Spleen (tissue), 11 donors: ENCODE data around the gene ACTN3. TPM values are rescaled to one million over a fixed set of nuclear protein-coding genes. Genes with fewer than 3 reads are reported as not detected.

Experiments
- DNase-seq: peaks from one replicate; pipeline ENCODE4 v3.0.0-alpha.2; 2020
- H3K27ac ChIP-seq, 8 donors: fragments of 200-600 bp; sonication (generic) in 7 of 8; 1 replicate in 4 of 8; 2 replicates in 4 of 8; pipeline versions ENCODE4 v1.5.0 to v1.8.0; 2016 to 2021; ENCODE audit warnings: inconsistent platforms in 4 of 8, mild to moderate bottlenecking in 4 of 8, moderate library complexity in 1 of 8
- H3K27me3 ChIP-seq, 7 donors: fragments of 200-600 bp; sonication (generic) in 6 of 7; replicated peaks in 1 of 7; 1 replicate in 4 of 7; 2 replicates in 3 of 7; pipeline versions ENCODE4 v1.5.0 to v1.8.0; 2016 to 2021; ENCODE audit warnings: inconsistent platforms in 3 of 7, mild to moderate bottlenecking in 1 of 7
- H3K36me3 ChIP-seq, 6 donors: fragments of 200-600 bp; sonication (generic) in 5 of 6; 1 replicate in 4 of 6; 2 replicates in 2 of 6; pipeline versions ENCODE4 v1.5.0 to v1.8.0; 2016 to 2021; ENCODE audit warnings: inconsistent platforms in 2 of 6
- H3K4me1 ChIP-seq, 6 donors: fragments of 200-600 bp; sonication (generic) in 5 of 6; 1 replicate in 3 of 6; 2 replicates in 3 of 6; pipeline versions ENCODE4 v1.5.0 to v1.8.0; 2016 to 2021; ENCODE audit warnings: inconsistent platforms in 3 of 6
- H3K4me3 ChIP-seq, 8 donors: fragments of 200-600 bp; sonication (generic) in 7 of 8; 1 replicate in 4 of 8; 2 replicates in 4 of 8; pipeline versions ENCODE4 v1.5.0 to v1.8.0; 2016 to 2021; ENCODE audit warnings: inconsistent platforms in 4 of 8, mild to moderate bottlenecking in 4 of 8, moderate library complexity in 2 of 8
- H3K9me3 ChIP-seq, 8 donors: fragments of 200-600 bp; sonication (generic) in 7 of 8; 1 replicate in 4 of 8; 2 replicates in 4 of 8; pipeline versions ENCODE4 v1.5.0 to v1.8.0; 2016 to 2021; ENCODE audit warnings: inconsistent platforms in 4 of 8
- POLR2A ChIP-seq, 3 donors: fragments of 450-650 bp; IDR thresholded peaks; one replicate each; pipeline ENCODE4 v1.5.1; 2017; ENCODE audit warnings: antibody characterized with exemption in 3 of 3, mild to moderate bottlenecking in 1 of 3
- POLR2AphosphoS5 ChIP-seq, 3 donors: sonication (generic); formaldehyde crosslinking; IDR thresholded peaks; one replicate each; pipeline ENCODE4 v1.5.1; 2017; ENCODE audit warnings: antibody characterized with exemption in 3 of 3
- WGBS, 5 donors: extraction: QIAGEN DNeasy Blood & Tissue Kit in 3 of 5; methylation state at CpG; one replicate each; pipeline versions ENCODE4 v1.1.5 to v1.1.7; 2013 to 2018; 5-methylcytosine and 5-hydroxymethylcytosine counted together
- intact Hi-C: fragments of 100-400 bp; cut with DNase I; formaldehyde crosslinking; loops from one replicate; pipeline ENCODE4 v1.15.0; 2023; ENCODE audit warnings: low total_unique reads
- polyA plus RNA-seq, 3 donors: library from polyadenylated mRNA; stranded (reverse); fragments of 200-250 nt; gene quantifications; one replicate each; pipeline ENCODE4 v1.2.1, GENCODE V29; 2013
- total RNA-seq, 7 donors: library from RNA; depleted of rRNA in 3 of 7; stranded (reverse); fragments of >200 nt in 3 of 7; fragmentation: NEBNext Ultra II Directional in 4 of 7; extraction: Animal tissue kit (Norgen Biotek cat#: 25700) in 4 of 7; gene quantifications; one replicate each; pipeline versions ENCODE4 v1.1.0 to v1.2.1, GENCODE V29; 2016 to 2021
- TF ChIP-seq, protein P1 (sequence below), 11 experiments: fragments of 200-600 bp in 7 of 11; fragments of 450-650 bp in 4 of 11; sonication (generic) in 4 of 11; IDR thresholded peaks in 8 of 11; conservative IDR thresholded peaks in 3 of 11; 1 replicate in 7 of 11; 2 replicates in 4 of 11; pipeline versions ENCODE4 v1.4.0 to v1.8.0; 2016 to 2021; ENCODE audit warnings: antibody characterized with exemption in 11 of 11, inconsistent platforms in 4 of 11, mild to moderate bottlenecking in 1 of 11
- donor health status: healthy with polysubstance abuse.
- donor health status: DM: no; HTN: no; CAD: no; lungs with moderate emphysema.
- donor health status: DM: no; HTN: no; CAD: no.
- donor health status: Bipolar disorder and iron deficiency.
- donor health status: healthy.
- donor health status: DM: no; HTN: no; CAD: no.
- donor health status: DM: yes; HTN: yes; CAD: no.

The ACTN3 gene
- total and polyA plus RNA-seq, 10 donors = 0.05 to 0.34 (median 0.21) TPM; not detected in 3

DNA sequence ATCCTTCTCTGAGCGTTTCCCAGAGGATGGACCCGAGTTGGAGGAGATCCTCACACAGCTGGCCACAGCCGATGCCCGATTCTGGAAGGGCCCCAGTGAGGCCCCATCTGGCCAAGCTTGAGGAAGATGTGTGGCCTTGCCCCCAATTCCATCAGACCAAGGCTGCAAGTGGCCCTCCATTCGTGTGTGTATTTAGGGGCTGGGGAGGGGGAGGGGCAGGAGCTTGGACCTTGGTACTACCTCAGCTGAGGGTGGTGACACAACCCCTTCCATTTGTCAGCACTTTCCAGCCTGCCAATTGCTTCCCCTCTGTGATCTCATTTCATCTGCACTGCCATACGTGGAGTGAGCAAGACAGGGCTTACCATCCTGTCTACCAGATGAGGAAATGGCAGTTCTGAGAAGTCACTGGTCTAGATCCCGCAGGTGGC is 37.6 kb upstream of the ACTN3 start:
- no peaks in the 10 kb centered on the region for H3K9me3 ChIP-seq
- no peak overlapping the region for H3K4me3 ChIP-seq
- no peak for DNase-seq
- TF ChIP-seq, protein P1, sequence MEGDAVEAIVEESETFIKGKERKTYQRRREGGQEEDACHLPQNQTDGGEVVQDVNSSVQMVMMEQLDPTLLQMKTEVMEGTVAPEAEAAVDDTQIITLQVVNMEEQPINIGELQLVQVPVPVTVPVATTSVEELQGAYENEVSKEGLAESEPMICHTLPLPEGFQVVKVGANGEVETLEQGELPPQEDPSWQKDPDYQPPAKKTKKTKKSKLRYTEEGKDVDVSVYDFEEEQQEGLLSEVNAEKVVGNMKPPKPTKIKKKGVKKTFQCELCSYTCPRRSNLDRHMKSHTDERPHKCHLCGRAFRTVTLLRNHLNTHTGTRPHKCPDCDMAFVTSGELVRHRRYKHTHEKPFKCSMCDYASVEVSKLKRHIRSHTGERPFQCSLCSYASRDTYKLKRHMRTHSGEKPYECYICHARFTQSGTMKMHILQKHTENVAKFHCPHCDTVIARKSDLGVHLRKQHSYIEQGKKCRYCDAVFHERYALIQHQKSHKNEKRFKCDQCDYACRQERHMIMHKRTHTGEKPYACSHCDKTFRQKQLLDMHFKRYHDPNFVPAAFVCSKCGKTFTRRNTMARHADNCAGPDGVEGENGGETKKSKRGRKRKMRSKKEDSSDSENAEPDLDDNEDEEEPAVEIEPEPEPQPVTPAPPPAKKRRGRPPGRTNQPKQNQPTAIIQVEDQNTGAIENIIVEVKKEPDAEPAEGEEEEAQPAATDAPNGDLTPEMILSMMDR (IDR thresholded peaks at IDR 0.05 in 8 of 11, conservative IDR thresholded peaks at IDR 0.05 in 3 of 11) = no peak
- TF ChIP-seq POLR2A (IDR thresholded peaks at IDR 0.05) (no peak), POLR2AphosphoS5 (IDR thresholded peaks at IDR 0.05) (no peak)
- peaks cover 9 to 27% (median 18%) of the 10 kb centered on the region in 6 donors for H3K4me1 ChIP-seq
- intact Hi-C loops = no loop called here
- WGBS, 5 donors = 74 to 86% (median 81%) methylated on average over 7 of the region's 7 CpGs
- H3K36me3 ChIP-seq = peaks cover 0 to 57% (median 11%) of the 10 kb centered on the region in 6 donors
- no peaks in the 10 kb centered on the region for H3K27me3 ChIP-seq
- H3K27ac ChIP-seq = peak overlapping the region in 4 of 8 donors; percentile 53 to 74 (median 69)

DNA sequence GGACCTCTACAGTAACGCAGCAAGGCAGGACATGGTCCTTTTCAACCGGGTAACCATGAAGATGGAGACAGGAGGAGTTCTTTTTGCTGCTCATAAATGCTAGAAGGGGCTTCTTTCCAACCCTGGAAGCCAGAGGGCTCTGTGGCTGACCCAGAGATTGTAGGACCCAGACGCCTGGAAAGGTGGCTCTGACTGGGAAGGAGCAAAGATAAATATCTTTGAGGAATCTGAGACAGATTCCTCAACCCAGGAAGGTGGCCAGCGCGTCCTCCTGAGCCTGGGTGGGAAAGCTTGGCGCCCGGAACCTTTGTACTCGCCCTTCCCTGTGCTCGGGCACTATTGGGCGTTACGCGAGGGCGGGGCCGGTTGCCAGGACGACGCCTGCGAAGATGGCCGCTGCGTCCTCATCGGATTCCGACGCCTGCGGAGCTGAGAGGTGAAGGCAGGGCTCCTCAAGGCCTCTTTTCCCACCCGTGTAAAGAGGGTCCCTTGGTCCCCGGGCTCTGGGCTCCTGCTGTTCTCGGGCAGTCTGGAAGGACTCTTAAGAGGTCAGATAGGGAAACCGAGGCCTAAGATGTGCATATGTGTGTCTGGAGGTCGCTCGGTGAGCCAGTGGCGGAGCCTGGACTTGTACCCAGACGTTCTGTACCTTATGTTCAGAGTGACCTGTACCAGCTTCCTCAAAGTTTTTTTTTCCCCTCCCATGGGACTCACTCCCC is 36.3 kb upstream of the ACTN3 start, which contains the start of gene BBS1:
BBS1 (plus strand) TSS at position 365 of the 719 bp plus-strand sequence; CDS start at position 390, 25 bp downstream.
- TF ChIP-seq POLR2AphosphoS5 (IDR thresholded peaks at IDR 0.05) = peak; percentile 88 to 90 (median 88)
- TF ChIP-seq, protein P1 (IDR thresholded peaks at IDR 0.05 in 8 of 11, conservative IDR thresholded peaks at IDR 0.05 in 3 of 11) = no peak
- Histone ChIP-seq H3K4me1 (peaks cover 9 to 27% (median 18%) of the 10 kb centered on the region in 6 donors), H3K4me3 (peak within 1 kb of the TSS; percentile 72 to 97 (median 91)), H3K27ac (peak within 1 kb of the TSS in 7 of 8 donors; percentile 36 to 74 (median 61)), H3K36me3 (peaks cover 0 to 57% (median 10%) of the 10 kb centered on the region in 6 donors), H3K27me3 (no peaks in the 10 kb centered on the region), H3K9me3 (no peaks in the 10 kb centered on the region)
- intact Hi-C loops = no loop called here
- peak; percentile 97 for DNase-seq
- WGBS, 5 donors = 0 to 2% (median 1%) methylated on average over 30 to 31 of the region's 31 CpGs

DNA sequence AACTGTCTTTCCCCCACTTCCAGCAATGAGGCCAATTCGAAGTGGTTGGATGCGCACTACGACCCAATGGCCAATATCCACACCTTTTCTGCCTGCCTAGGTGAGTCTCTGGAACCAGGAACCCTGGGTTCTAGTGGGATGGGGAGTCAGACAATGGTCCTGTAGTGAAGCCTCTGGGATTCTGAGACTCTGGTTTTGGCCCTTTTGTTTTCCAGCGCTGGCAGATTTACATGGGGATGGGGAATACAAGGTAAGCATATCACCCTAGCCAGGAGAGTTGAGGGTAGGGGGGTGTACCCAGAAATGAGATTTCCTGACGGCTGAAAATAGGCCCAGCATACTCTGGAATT is 35.7 kb upstream of the ACTN3 start:
- Histone ChIP-seq H3K4me1 (peaks cover 9 to 27% (median 18%) of the 10 kb centered on the region in 6 donors), H3K4me3 (peak overlapping the region; percentile 72 to 97 (median 91)), H3K9me3 (no peaks in the 10 kb centered on the region), H3K36me3 (peaks cover 0 to 57% (median 12%) of the 10 kb centered on the region in 6 donors), H3K27me3 (no peaks in the 10 kb centered on the region), H3K27ac (peak overlapping the region in 3 of 8 donors; percentile 61 to 74 (median 72))
- intact Hi-C loops = no loop called here
- TF ChIP-seq POLR2AphosphoS5 (IDR thresholded peaks at IDR 0.05) = no peak
- TF ChIP-seq POLR2A (IDR thresholded peaks at IDR 0.05) = no peak
- DNase-seq = no peak
- 12 to 20% (median 18%) methylated on average over 5 of the region's 5 CpGs for WGBS, 5 donors

DNA sequence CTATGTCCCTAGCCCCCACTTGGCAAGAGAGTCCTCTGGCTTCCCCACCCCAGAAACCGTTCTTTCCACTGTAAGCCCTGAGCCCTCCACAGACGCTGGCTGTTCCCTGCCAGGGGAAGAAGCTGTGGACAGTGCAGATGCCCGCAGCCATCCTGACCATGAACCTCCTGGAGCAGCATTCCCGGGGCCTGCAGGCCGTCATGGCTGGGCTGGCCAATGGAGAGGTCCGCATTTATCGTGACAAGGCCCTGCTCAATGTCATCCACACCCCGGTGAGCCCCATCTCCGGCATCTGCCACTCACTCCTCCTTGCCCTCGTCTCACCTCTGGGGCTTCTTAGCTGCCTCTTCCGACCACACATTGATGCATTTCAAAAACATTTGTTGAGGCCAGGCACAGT is 23.1 kb upstream of the ACTN3 start:
- TF ChIP-seq POLR2A (IDR thresholded peaks at IDR 0.05) (no peak), POLR2AphosphoS5 (IDR thresholded peaks at IDR 0.05) (peak in 1 of 3 donors; percentile 35)
- 93 to 96% (median 94%) methylated on average over 11 of the region's 11 CpGs for WGBS, 5 donors
- H3K4me1 ChIP-seq = no peaks in the 10 kb centered on the region
- no peaks in the 10 kb centered on the region for H3K9me3 ChIP-seq
- no peak for DNase-seq
- H3K4me3 ChIP-seq = no peak overlapping the region
- no peak overlapping the region for H3K27ac ChIP-seq
- peaks cover 2 to 89% (median 57%) of the 10 kb centered on the region in 6 donors for H3K36me3 ChIP-seq
- intact Hi-C loops = no loop called here
- H3K27me3 ChIP-seq = no peaks in the 10 kb centered on the region

DNA sequence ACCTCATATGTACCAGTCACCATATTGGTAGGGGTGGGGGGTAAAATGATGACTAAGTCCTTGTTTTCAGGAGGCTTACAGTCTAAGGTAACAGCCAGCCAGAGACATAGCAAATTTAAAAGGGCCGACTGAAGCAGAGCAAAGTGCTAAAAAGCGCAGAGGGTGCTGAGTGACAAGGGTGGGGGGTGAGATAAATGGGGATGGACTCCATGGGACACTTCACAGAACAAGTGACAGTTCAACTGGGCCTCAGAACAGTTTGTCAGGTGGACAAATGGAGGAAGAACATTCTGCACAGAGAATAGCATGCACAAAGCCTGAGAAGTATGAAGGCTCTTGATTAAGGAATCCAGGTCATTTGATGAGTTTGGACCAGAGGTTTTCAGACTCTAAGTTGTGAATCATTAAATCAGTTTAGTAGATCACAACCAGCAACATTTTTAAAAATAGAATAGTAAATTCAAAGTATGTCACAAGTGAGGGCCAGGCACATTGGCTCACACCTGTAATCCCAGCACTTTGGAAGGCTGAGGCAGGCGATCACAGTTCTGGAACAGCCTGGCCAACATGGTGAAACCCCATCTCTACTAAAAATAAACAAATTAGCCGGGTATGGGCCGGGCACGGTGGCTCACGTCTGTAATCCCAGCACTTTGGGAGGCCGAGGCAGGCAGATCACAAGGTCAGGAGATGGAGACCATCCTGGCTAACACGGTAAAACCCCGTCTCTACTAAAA is 22.2 kb upstream of the ACTN3 start:
- intact Hi-C loops = no loop called here
- Histone ChIP-seq H3K27ac (no peak overlapping the region), H3K36me3 (peaks cover 2 to 86% (median 53%) of the 10 kb centered on the region in 6 donors), H3K27me3 (no peaks in the 10 kb centered on the region), H3K4me1 (no peaks in the 10 kb centered on the region), H3K4me3 (no peak overlapping the region), H3K9me3 (no peaks in the 10 kb centered on the region)
- no peak for TF ChIP-seq POLR2AphosphoS5 (IDR thresholded peaks at IDR 0.05)
- TF ChIP-seq, protein P1 (IDR thresholded peaks at IDR 0.05 in 8 of 11, conservative IDR thresholded peaks at IDR 0.05 in 3 of 11) = no peak
- TF ChIP-seq POLR2A (IDR thresholded peaks at IDR 0.05) = no peak
- no peak for DNase-seq
- WGBS, 5 donors = 89 to 98% (median 95%) methylated on average over 10 of the region's 10 CpGs
